Stimulated activated CD4-positive, alpha-beta T cell treated with anti-CD3 and anti-CD28 coated beads, Interleukin-4, amount 100 ng/mL, for 4 hours (primary cell): ENCODE measurements around the gene KLK15.
"Not testable (repeated sequence)": the region's sequence is repeated elsewhere in the genome, so short reads cannot be mapped to it uniquely, and the experiment has no call there.

Experiments
- DNase-seq, 2 experiments: peaks; one replicate each; pipeline ENCODE4 v3.0.0-alpha.2; 2020

The KLK15 gene

GRCh38 chr19:50794876-50795663 is 38.3 kb downstream of the KLK15 start:
- peak in 1 of 2 experiments; percentile 45 for DNase-seq

GRCh38 chr19:50794074-50794875 is 39.1 kb downstream of the KLK15 start:
- no peak for DNase-seq

GRCh38 chr19:50793558-50794065 is 39.8 kb downstream of the KLK15 start:
- DNase-seq = no peak

- DNase-seq = no peak
These were observed 40.8 kb downstream of the KLK15 start for GRCh38 chr19:50792272-50793250.

GRCh38 chr19:50791594-50792271 is 41.6 kb downstream of the KLK15 start:
- DNase-seq = no peak

GRCh38 chr19:50790922-50791467 is 42.4 kb downstream of the KLK15 start:
- no peak for DNase-seq

GRCh38 chr19:50790396-50790795 is 43.0 kb downstream of the KLK15 start, which contains the start of gene ACP4:
Gene ACP4 (plus strand): TSS chr19:50790415. CDS start chr19:50790415, 0 bp downstream.
- DNase-seq = no peak

GRCh38 chr19:50785329-50785728 is 48.0 kb downstream of the KLK15 start:
- DNase-seq = no peak

GRCh38 chr19:50784710-50785109 is 48.7 kb downstream of the KLK15 start:
- DNase-seq = no peak

GRCh38 chr19:50783848-50784152 is 49.6 kb downstream of the KLK15 start:
- DNase-seq = not testable (repeated sequence)

GRCh38 chr19:50780753-50781435 is 52.5 kb downstream of the KLK15 start:
- DNase-seq = no peak

- no peak for DNase-seq
These were observed 53.6 kb downstream of the KLK15 start for GRCh38 chr19:50779504-50780457.

GRCh38 chr19:50778906-50779430 is 54.4 kb downstream of the KLK15 start:
- no peak for DNase-seq

- DNase-seq = no peak
These were observed 55.5 kb downstream of the KLK15 start for GRCh38 chr19:50777830-50778303.

GRCh38 chr19:50777261-50777660 is 56.1 kb downstream of the KLK15 start:
- DNase-seq = no peak

- no peak for DNase-seq
These were observed 57.2 kb downstream of the KLK15 start for GRCh38 chr19:50776131-50776530.
